ENCODE measurements around the gene EFNA1. TPM values are rescaled to one million over a fixed set of nuclear protein-coding genes. Genes with fewer than 3 reads are reported as not detected.
A peak's percentile ranks its signal among the peaks of the same experiment; 100 is the strongest.

Gene EFNA1
- total and polyA plus RNA-seq, 2 of the 13 experiments (the other 11 are each of a cell fraction or from before 2014, with no cell fraction given), result 81.8 to 874 TPM

- no peak for TF ChIP-seq HOXA7 (CRISPR knock-in tag; IDR thresholded peaks at IDR 0.05)
- peak; percentile 61; the same call in 1 of the 2 replicates for TF ChIP-seq GATAD2A (CRISPR knock-in tag; IDR thresholded peaks at IDR 0.05)
- no peak for TF ChIP-seq TAF15 (IDR thresholded peaks at IDR 0.05; ENCODE audit: low read depth, low read length, poor library complexity, severe bottlenecking)
- no peak for TF ChIP-seq CHD2 (IDR thresholded peaks at IDR 0.05; ENCODE audit: low read depth, low read length)
- no peak for TF ChIP-seq ZNF225 (CRISPR knock-in tag; IDR thresholded peaks at IDR 0.05)
- TF ChIP-seq ATF4 (CRISPR knock-in tag; IDR thresholded peaks at IDR 0.05), result no peak
- TF ChIP-seq CSRNP1 (CRISPR knock-in tag; IDR thresholded peaks at IDR 0.05), result no peak
- no peak for TF ChIP-seq TAF1 (CRISPR knock-in tag; IDR thresholded peaks at IDR 0.05)
- no peak for TF ChIP-seq MYNN (CRISPR knock-in tag; IDR thresholded peaks at IDR 0.05; ENCODE audit: low read depth)
- TF ChIP-seq ZNF775 (CRISPR knock-in tag; IDR thresholded peaks at IDR 0.05; ENCODE audit: borderline replicate concordance), result no peak
- TF ChIP-seq ISL2 (CRISPR knock-in tag; IDR thresholded peaks at IDR 0.05), result no peak
- no peak for TF ChIP-seq ZNF17 (CRISPR knock-in tag; IDR thresholded peaks at IDR 0.05)
- 0 out of 2 replicates have a peak, but pooled peaks have one; percentile 1 for TF ChIP-seq ZNF333 (CRISPR knock-in tag; IDR thresholded peaks at IDR 0.05; ENCODE audit: borderline replicate concordance)
- TF ChIP-seq PHF20 (CRISPR knock-in tag; IDR thresholded peaks at IDR 0.05), result no peak
- TF ChIP-seq NFKB2 (CRISPR knock-in tag; IDR thresholded peaks at IDR 0.05; ENCODE audit: borderline replicate concordance), result peak; percentile 54; the same call in 1 of the 2 replicates
- no peak for TF ChIP-seq MIER2 (CRISPR knock-in tag; IDR thresholded peaks at IDR 0.05)
- no peak for TF ChIP-seq CREM (IDR thresholded peaks at IDR 0.05)
- no peak for TF ChIP-seq CREM (CRISPR knock-in tag; IDR thresholded peaks at IDR 0.05)
- TF ChIP-seq REL (CRISPR knock-in tag; conservative IDR thresholded peaks at IDR 0.05), result no peak
- 0 out of 2 replicates have a peak, but pooled peaks have one; percentile 28 for TF ChIP-seq MTERF4 (CRISPR knock-in tag; IDR thresholded peaks at IDR 0.05)
- TF ChIP-seq ZGPAT (CRISPR knock-in tag; IDR thresholded peaks at IDR 0.05), result 0 out of 2 replicates have a peak, but pooled peaks have one; percentile 48
- no peak for TF ChIP-seq SETDB1 (CRISPR knock-in tag; IDR thresholded peaks at IDR 0.05; ENCODE audit: borderline replicate concordance)
- TF ChIP-seq ZNF782 (CRISPR knock-in tag; IDR thresholded peaks at IDR 0.05; ENCODE audit: borderline replicate concordance), result 0 out of 2 replicates have a peak, but pooled peaks have one; percentile 27
- no peak for TF ChIP-seq PHF8 (CRISPR knock-in tag; IDR thresholded peaks at IDR 0.05)
- TF ChIP-seq MEIS1 (CRISPR knock-in tag; IDR thresholded peaks at IDR 0.05; ENCODE audit: borderline replicate concordance), result no peak
- TF ChIP-seq MYC (CRISPR knock-in tag; IDR thresholded peaks at IDR 0.05; ENCODE audit: borderline replicate concordance), result no peak; the same call in 1 of the 2 replicates
Observed at GRCh38 chr1:155167166-155168104, 39.8 kb downstream of the EFNA1 start (continued).

Data from HepG2 (cell line).